Neutrophil (primary cell): ENCODE data around the gene RBM48.
A peak's percentile ranks its signal among the peaks of the same experiment; 100 is the strongest.
"Not testable (repeated sequence)": the region's sequence is repeated elsewhere in the genome, so short reads cannot be mapped to it uniquely, and the experiment has no call there.

Source experiments
- H3K27ac ChIP-seq: fragments of 200-600 bp; sonication (generic); 2 replicates; pipeline ENCODE4 v1.5.1; 2016; ENCODE audit warnings: mild to moderate bottlenecking, moderate library complexity
- H3K27me3 ChIP-seq: fragments of 200-600 bp; sonication (generic); 2 replicates; pipeline ENCODE4 v1.6.0; 2016; ENCODE audit warnings: mild to moderate bottlenecking
- H3K36me3 ChIP-seq: fragments of 200-600 bp; sonication (generic); 2 replicates; pipeline ENCODE4 v1.5.1; 2017
- H3K4me1 ChIP-seq, 2 experiments: fragments of 200-600 bp in 1 of 2; sonication (generic) in 1 of 2; 1 replicate in 1 of 2; 2 replicates in 1 of 2; pipeline versions ENCODE4 v1.5.1 to v1.6.1; 2013 to 2016; ENCODE audit warnings: low read depth in 1 of 2, low read length in 1 of 2, mild to moderate bottlenecking in 1 of 2, moderate library complexity in 1 of 2; ENCODE audit not compliant: control insufficient read depth in 1 of 2, insufficient read depth in 1 of 2
- H3K4me3 ChIP-seq, 2 experiments: fragments of 200-600 bp in 1 of 2; sonication (generic) in 1 of 2; 1 replicate in 1 of 2; 2 replicates in 1 of 2; pipeline ENCODE4 v1.5.1; 2013 to 2016; ENCODE audit warnings: low read depth in 1 of 2, low read length in 1 of 2, mild to moderate bottlenecking in 1 of 2, moderate library complexity in 1 of 2
- H3K9me3 ChIP-seq: fragments of 200-600 bp; sonication (generic); 2 replicates; pipeline ENCODE4 v1.5.1; 2016
- TF ChIP-seq, protein P1 (sequence below): fragments of 200-600 bp; sonication (generic); IDR thresholded peaks from 2 replicates; pipeline ENCODE4 v1.5.1; 2016; ENCODE audit warnings: antibody characterized with exemption

The RBM48 gene

DNA sequence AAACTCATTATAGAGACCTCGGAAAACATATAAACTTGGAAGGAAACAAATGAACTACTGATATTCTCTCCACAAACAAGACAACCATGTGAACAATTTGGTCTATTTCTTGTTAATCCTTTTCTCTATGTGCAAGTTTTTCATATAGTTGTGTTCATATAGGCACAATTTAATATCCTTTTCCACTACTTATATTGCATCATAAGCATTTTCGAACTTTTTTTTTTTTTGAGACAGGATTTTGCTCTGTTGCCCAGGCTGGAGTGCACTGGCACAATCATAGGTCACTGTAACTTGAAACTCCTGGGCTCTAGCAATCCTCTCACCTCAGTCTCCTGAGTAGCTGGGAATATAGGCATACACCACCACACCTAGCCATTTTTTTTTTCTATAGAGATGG lies 5.5 kb upstream of the RBM48 start:
- Histone ChIP-seq H3K27ac (no peak overlapping the region), H3K27me3 (no peaks in the 10 kb centered on the region), H3K9me3 (no peaks in the 10 kb centered on the region), H3K4me1 (peaks cover 10 to 12% of the 10 kb centered on the region in 2 experiments), H3K36me3 (no peaks in the 10 kb centered on the region), H3K4me3 (no peak overlapping the region)
- TF ChIP-seq, protein P1, sequence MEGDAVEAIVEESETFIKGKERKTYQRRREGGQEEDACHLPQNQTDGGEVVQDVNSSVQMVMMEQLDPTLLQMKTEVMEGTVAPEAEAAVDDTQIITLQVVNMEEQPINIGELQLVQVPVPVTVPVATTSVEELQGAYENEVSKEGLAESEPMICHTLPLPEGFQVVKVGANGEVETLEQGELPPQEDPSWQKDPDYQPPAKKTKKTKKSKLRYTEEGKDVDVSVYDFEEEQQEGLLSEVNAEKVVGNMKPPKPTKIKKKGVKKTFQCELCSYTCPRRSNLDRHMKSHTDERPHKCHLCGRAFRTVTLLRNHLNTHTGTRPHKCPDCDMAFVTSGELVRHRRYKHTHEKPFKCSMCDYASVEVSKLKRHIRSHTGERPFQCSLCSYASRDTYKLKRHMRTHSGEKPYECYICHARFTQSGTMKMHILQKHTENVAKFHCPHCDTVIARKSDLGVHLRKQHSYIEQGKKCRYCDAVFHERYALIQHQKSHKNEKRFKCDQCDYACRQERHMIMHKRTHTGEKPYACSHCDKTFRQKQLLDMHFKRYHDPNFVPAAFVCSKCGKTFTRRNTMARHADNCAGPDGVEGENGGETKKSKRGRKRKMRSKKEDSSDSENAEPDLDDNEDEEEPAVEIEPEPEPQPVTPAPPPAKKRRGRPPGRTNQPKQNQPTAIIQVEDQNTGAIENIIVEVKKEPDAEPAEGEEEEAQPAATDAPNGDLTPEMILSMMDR, result no peak

DNA sequence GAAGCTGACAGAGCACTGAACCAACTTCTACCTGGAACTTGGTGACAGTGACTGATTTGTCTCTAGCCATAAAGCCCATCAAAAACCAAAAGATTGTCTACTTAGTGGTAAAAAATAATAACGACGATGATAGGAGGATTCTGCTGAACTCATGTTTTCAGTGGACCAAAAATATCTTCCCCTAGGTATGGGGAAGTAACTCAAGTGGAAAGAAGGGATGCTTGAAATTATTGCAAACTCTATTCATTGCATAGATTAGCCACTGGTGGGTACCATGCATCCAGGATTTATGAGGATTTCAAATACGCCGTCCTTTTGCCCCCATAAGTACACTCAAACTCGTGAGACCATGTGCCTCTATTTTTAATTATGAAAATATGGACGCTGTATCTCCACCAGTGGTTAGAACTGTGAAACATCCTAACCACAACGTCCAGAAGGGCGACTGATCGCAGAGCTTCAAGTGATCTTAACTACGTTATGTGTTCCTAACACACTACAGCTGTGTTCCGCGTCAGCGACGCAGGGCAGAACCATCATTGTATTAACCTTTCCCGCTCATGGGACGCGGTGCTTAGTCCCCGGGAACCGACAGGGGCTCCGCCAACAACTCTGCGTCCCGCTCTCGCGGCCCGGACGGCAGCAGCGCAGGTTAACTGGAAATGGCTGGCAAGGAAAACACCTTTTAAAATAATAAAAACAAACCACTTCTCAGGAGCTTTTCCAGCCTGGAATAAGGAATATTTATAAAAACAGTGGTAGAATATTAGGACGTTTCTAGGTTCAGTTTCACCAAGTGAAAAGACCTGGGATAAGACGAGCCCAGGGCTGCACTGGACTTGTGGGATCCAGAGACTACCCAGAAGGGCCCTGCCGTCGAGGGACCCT lies 1.1 kb upstream of the RBM48 start:
- Histone ChIP-seq H3K4me3 (peak overlapping the region; percentile 97 to 98), H3K27me3 (no peaks in the 10 kb centered on the region), H3K4me1 (peaks cover 20 to 21% of the 10 kb centered on the region in 2 experiments), H3K27ac (peak overlapping the region; percentile 90), H3K36me3 (peaks cover 11% of the 10 kb centered on the region), H3K9me3 (no peaks in the 10 kb centered on the region)
- TF ChIP-seq, protein P1, result no peak

DNA sequence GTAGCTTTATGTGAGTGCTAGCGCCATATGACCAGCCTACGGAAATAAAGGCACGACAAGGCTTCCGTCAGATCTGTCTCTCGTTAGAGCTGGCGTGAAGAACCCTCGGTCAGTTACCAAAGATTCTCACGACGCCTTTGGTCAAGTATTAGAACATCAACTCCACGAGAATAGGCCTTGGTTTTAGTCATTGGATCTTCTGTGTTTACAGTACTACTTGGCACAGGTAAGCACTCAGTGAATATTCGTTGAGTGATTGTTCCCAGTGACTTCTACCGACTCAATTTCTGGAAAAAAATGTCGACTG lies 316 bp downstream of the RBM48 start:
- TF ChIP-seq, protein P1, result no peak
- Histone ChIP-seq H3K4me3 (peak overlapping the region; percentile 97 to 98), H3K36me3 (peaks cover 25% of the 10 kb centered on the region), H3K27ac (peak overlapping the region; percentile 90), H3K9me3 (no peaks in the 10 kb centered on the region), H3K4me1 (peaks cover 20 to 21% of the 10 kb centered on the region in 2 experiments), H3K27me3 (no peaks in the 10 kb centered on the region)

DNA sequence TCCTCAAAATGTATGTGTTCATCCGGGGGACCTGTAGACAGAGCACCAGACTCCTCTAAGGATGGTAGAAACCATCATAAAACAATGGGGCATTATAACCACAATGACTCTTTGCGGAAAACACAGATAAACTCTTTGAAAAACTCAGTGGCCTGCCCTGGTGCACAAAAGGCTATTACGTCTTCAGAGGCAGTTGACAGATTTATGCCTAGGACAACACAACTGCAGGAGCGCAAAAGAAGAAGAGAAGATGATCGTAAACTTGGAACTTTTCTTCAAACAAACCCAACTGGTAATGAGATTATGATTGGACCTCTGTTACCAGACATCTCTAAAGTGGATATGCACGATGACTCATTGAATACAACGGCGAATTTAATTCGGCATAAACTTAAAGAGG lies 6.0 kb downstream of the RBM48 start:
- no peak overlapping the region for H3K4me3 ChIP-seq
- TF ChIP-seq, protein P1, result no peak
- peaks cover 81% of the 10 kb centered on the region for H3K36me3 ChIP-seq
- no peak overlapping the region for H3K27ac ChIP-seq
- H3K27me3 ChIP-seq, result no peaks in the 10 kb centered on the region
- H3K9me3 ChIP-seq, result no peaks in the 10 kb centered on the region
- peaks cover 1% of the 10 kb centered on the region in 2 experiments for H3K4me1 ChIP-seq

DNA sequence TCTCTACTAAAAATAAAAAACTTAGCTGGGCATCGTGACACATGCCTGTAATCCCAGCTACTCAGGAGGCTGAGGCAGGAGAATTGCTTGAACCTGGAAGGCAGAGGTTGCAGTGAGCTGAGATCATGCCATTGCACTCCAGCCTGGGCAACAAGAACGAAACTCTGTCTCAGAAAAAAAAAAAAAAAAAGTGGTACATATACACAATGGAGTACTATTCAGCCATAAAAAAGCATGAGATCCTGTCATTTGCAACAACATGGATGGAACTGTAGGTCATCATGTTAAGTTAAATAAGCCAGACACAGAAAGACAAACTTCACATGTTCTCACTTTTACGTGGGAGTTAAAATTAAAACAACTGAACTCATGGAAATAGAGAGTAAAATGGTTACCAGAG lies 14.9 kb downstream of the RBM48 start:
- not testable (repeated sequence) for H3K27ac ChIP-seq, H3K27me3 ChIP-seq, H3K9me3 ChIP-seq, H3K36me3 ChIP-seq, H3K4me1 ChIP-seq, H3K4me3 ChIP-seq

DNA sequence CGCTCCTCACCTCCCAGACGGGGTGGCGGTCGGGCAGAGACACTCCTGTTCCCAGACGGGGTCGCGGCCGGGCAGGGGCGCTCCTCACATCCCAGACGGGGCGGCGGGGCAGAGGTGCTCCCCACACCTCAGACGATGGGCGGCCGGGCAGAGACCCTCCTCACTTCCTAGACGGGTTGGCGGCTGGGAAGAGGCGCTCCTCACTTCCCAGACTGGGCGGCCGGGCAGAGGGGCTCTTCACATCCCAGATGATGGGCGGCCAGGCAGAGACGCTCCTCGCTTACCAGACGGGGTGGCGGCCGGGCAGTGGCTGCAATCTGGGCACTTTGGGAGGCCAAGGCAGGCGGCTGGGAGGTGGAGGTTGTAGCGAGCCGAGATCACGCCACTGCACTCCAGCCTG lies 16.5 kb downstream of the RBM48 start:
- H3K4me3 ChIP-seq, H3K27me3 ChIP-seq, H3K27ac ChIP-seq, H3K36me3 ChIP-seq, H3K9me3 ChIP-seq, H3K4me1 ChIP-seq: not testable (repeated sequence)
